ENCODE results near the gene VN1R5. TPM values are rescaled to one million over a fixed set of nuclear protein-coding genes. Genes with fewer than 3 reads are reported as not detected.

Gene VN1R5
- total and polyA plus RNA-seq, 2 donors (not counting 3 experiments of a cell fraction or from before 2014, with no cell fraction given) = not detected

- Histone ChIP-seq H3K27ac (ENCODE audit: insufficient read depth, low read depth, low read length) (no peak overlapping the region), H3K4me1 (ENCODE audit: control insufficient read depth, extremely low read depth, insufficient read depth, low read length) (no peaks in the 10 kb centered on the region), H3K36me3 (ENCODE audit: control insufficient read depth in 2 of 2, extremely low read depth in 1 of 2, insufficient read depth in 2 of 2, low read length in 2 of 2) (no peaks in the 10 kb centered on the region), H3K79me2 (ENCODE audit: control insufficient read depth, insufficient read depth, low read length) (no peaks in the 10 kb centered on the region), H3K27me3 (ENCODE audit: control insufficient read depth in 2 of 2, insufficient read depth in 2 of 2, low read length in 2 of 2) (no peaks in the 10 kb centered on the region), H3K4me2 (ENCODE audit: insufficient read depth, low read length) (no peak overlapping the region), H4K20me1 (replicated peaks; ENCODE audit: control insufficient read depth, extremely low read depth, insufficient read depth, low read length) (no peaks in the 10 kb centered on the region), H3K4me3 (replicated peaks in 1 of 3; ENCODE audit: insufficient read depth in 1 of 3, low read depth in 1 of 3, low read length in 3 of 3) (no peak overlapping the region), H3K9me3 (replicated peaks; ENCODE audit: control insufficient read depth, insufficient read depth, low read length) (no peaks in the 10 kb centered on the region), H2AFZ (ENCODE audit: low read depth, low read length) (no peak overlapping the region), H3K9ac (replicated peaks; ENCODE audit: extremely low read depth, insufficient read depth, low read length) (no peak overlapping the region), H3K9me1 (replicated peaks; ENCODE audit: control insufficient read depth, extremely low read depth, insufficient read depth, low read length) (no peaks in the 10 kb centered on the region)
- intact Hi-C loops (cut with micrococcal nuclease) (no loop called here), dilution Hi-C loops (cut with MboI; ENCODE audit: extremely low pct_ligation_motif_present, low sequenced_read_pairs) (no loop called here)
- no TSS peak for BruUV-seq (replicated peaks)
- no peak for DNase-seq (ENCODE audit: low read depth, low spot score)
- ChIA-PET CTCF (no interaction called here), POLR2A (no interaction called here)
- no peak for FAIRE-seq
- TF ChIP-seq JUN (IDR thresholded peaks at IDR 0.05; ENCODE audit: borderline replicate concordance, insufficient read depth, insufficient read length, low read depth) (no peak), MYC (IDR thresholded peaks at IDR 0.05; ENCODE audit: low read depth, low read length) (no peak), EZH2 (IDR thresholded peaks at IDR 0.05; ENCODE audit: borderline replicate concordance, low read depth, low read length, severe bottlenecking) (no peak), MAX (IDR thresholded peaks at IDR 0.05; ENCODE audit: insufficient read depth, insufficient read length) (no peak), POLR2AphosphoS5 (IDR thresholded peaks at IDR 0.05; ENCODE audit: insufficient read depth, low read depth, low read length) (no peak), FOS (IDR thresholded peaks at IDR 0.05; ENCODE audit: borderline replicate concordance, insufficient read depth, low read length) (no peak)
Measured at GRCh38 chr1:247293047-247293446, 37.2 kb downstream of the VN1R5 start.

- Histone ChIP-seq H3K27me3 (ENCODE audit: control insufficient read depth in 2 of 2, insufficient read depth in 2 of 2, low read length in 2 of 2) (no peaks in the 10 kb centered on the region), H3K36me3 (ENCODE audit: control insufficient read depth in 2 of 2, extremely low read depth in 1 of 2, insufficient read depth in 2 of 2, low read length in 2 of 2) (no peaks in the 10 kb centered on the region), H4K20me1 (replicated peaks; ENCODE audit: control insufficient read depth, extremely low read depth, insufficient read depth, low read length) (no peaks in the 10 kb centered on the region), H3K79me2 (ENCODE audit: control insufficient read depth, insufficient read depth, low read length) (no peaks in the 10 kb centered on the region), H3K4me3 (replicated peaks in 1 of 3; ENCODE audit: insufficient read depth in 1 of 3, low read depth in 1 of 3, low read length in 3 of 3) (no peak overlapping the region), H3K27ac (ENCODE audit: insufficient read depth, low read depth, low read length) (no peak overlapping the region), H3K4me2 (ENCODE audit: insufficient read depth, low read length) (no peak overlapping the region), H3K9me1 (replicated peaks; ENCODE audit: control insufficient read depth, extremely low read depth, insufficient read depth, low read length) (no peaks in the 10 kb centered on the region), H2AFZ (ENCODE audit: low read depth, low read length) (no peak overlapping the region), H3K9me3 (replicated peaks; ENCODE audit: control insufficient read depth, insufficient read depth, low read length) (no peaks in the 10 kb centered on the region), H3K4me1 (ENCODE audit: control insufficient read depth, extremely low read depth, insufficient read depth, low read length) (no peaks in the 10 kb centered on the region), H3K9ac (replicated peaks; ENCODE audit: extremely low read depth, insufficient read depth, low read length) (no peak overlapping the region)
- ChIA-PET CTCF (no interaction called here), POLR2A (no interaction called here)
- FAIRE-seq (no peak), DNase-seq (ENCODE audit: low read depth, low spot score) (no peak)
- dilution Hi-C loops (cut with MboI; ENCODE audit: extremely low pct_ligation_motif_present, low sequenced_read_pairs) (no loop called here), intact Hi-C loops (cut with micrococcal nuclease) (no loop called here)
- TF ChIP-seq CTCF (IDR thresholded peaks at IDR 0.05; ENCODE audit: extremely low read depth in 1 of 2, insufficient read depth in 1 of 2, low read depth in 1 of 2, low read length in 2 of 2) (no peak), EZH2 (IDR thresholded peaks at IDR 0.05; ENCODE audit: borderline replicate concordance, low read depth, low read length, severe bottlenecking) (no peak), GATA2 (IDR thresholded peaks at IDR 0.05; ENCODE audit: insufficient read depth, insufficient read length, low read depth, low read length) (no peak), FOS (IDR thresholded peaks at IDR 0.05; ENCODE audit: borderline replicate concordance, insufficient read depth, low read length) (no peak), MYC (IDR thresholded peaks at IDR 0.05; ENCODE audit: low read depth, low read length) (no peak), MAX (IDR thresholded peaks at IDR 0.05; ENCODE audit: insufficient read depth, insufficient read length) (no peak), POLR2AphosphoS5 (IDR thresholded peaks at IDR 0.05; ENCODE audit: insufficient read depth, low read depth, low read length) (no peak), JUN (IDR thresholded peaks at IDR 0.05; ENCODE audit: borderline replicate concordance, insufficient read depth, insufficient read length, low read depth) (no peak), POLR2A (IDR thresholded peaks at IDR 0.05; ENCODE audit: low read depth, low read length) (no peak)
- BruUV-seq (replicated peaks) = no TSS peak
Measured at GRCh38 chr1:247294282-247294681, 38.4 kb downstream of the VN1R5 start.

Data from endothelial cell of umbilical vein (primary cell).